ENCODE measurements around the gene BCAS1. TPM values are rescaled to one million over a fixed set of nuclear protein-coding genes. Genes with fewer than 3 reads are reported as not detected.
A peak's percentile ranks its signal among the peaks of the same experiment; 100 is the strongest.

The BCAS1 gene
- total and polyA plus RNA-seq, 2 donors from 2014 or later: 1.1 to 4.8 TPM

- intact Hi-C loops (cut with DNase I): no loop called here
- FAIRE-seq: no peak
- no peaks in the 10 kb centered on the region for H3K9me3 ChIP-seq (ENCODE audit: control insufficient read depth in 2 of 3, insufficient read depth in 1 of 3, low read length in 3 of 3)
- H3K27ac ChIP-seq (ENCODE audit: low read depth in 2 of 2, low read length in 2 of 2): no peak overlapping the region
- H3K4me3 ChIP-seq (ENCODE audit: low read length in 3 of 3): no peak overlapping the region
- H3K27me3 ChIP-seq (ENCODE audit: control insufficient read depth, insufficient read depth, low read length): no peaks in the 10 kb centered on the region
- no peak for DNase-seq
- peaks cover 2 to 4% (median 3%) of the 10 kb centered on the region in 3 donors for H3K4me1 ChIP-seq (ENCODE audit: control insufficient read depth in 2 of 3, insufficient read depth in 2 of 3, low read depth in 1 of 3, low read length in 3 of 3)
- no peak for TF ChIP-seq CTCF (IDR thresholded peaks at IDR 0.05; ENCODE audit: borderline replicate concordance, extremely low read depth, insufficient read depth)
- no peaks in the 10 kb centered on the region for H3K36me3 ChIP-seq (ENCODE audit: control insufficient read depth in 2 of 3, insufficient read depth in 3 of 3, low read length in 3 of 3)
- no peak overlapping the region for H3K9ac ChIP-seq (ENCODE audit: low read length in 3 of 3)
Measured at GRCh38 chr20:54063992-54064676, 6.3 kb downstream of the BCAS1 start.

- DNase-seq: no peak
- TF ChIP-seq CTCF (IDR thresholded peaks at IDR 0.05; ENCODE audit: borderline replicate concordance, extremely low read depth, insufficient read depth): no peak
- H3K27me3 ChIP-seq (ENCODE audit: control insufficient read depth, insufficient read depth, low read length): no peaks in the 10 kb centered on the region
- no peaks in the 10 kb centered on the region for H3K36me3 ChIP-seq (ENCODE audit: control insufficient read depth in 2 of 3, insufficient read depth in 3 of 3, low read length in 3 of 3)
- intact Hi-C loops (cut with DNase I): no loop called here
- no peak for FAIRE-seq
- H3K9ac ChIP-seq (ENCODE audit: low read length in 3 of 3): no peak overlapping the region
- no peak overlapping the region for H3K27ac ChIP-seq (ENCODE audit: low read depth in 2 of 2, low read length in 2 of 2)
- H3K4me1 ChIP-seq (ENCODE audit: control insufficient read depth in 2 of 3, insufficient read depth in 2 of 3, low read depth in 1 of 3, low read length in 3 of 3): peaks cover 2 to 4% (median 3%) of the 10 kb centered on the region in 3 donors
- H3K4me3 ChIP-seq (ENCODE audit: low read length in 3 of 3): no peak overlapping the region
- no peaks in the 10 kb centered on the region for H3K9me3 ChIP-seq (ENCODE audit: control insufficient read depth in 2 of 3, insufficient read depth in 1 of 3, low read length in 3 of 3)
Measured at GRCh38 chr20:54063580-54063979, 6.8 kb downstream of the BCAS1 start.

- Histone ChIP-seq H3K9ac (ENCODE audit: low read length in 3 of 3) (no peak overlapping the region), H3K4me1 (ENCODE audit: control insufficient read depth in 2 of 3, insufficient read depth in 2 of 3, low read depth in 1 of 3, low read length in 3 of 3) (peaks cover 2 to 4% (median 2%) of the 10 kb centered on the region in 3 donors), H3K27ac (ENCODE audit: low read depth in 2 of 2, low read length in 2 of 2) (no peak overlapping the region), H3K36me3 (ENCODE audit: control insufficient read depth in 2 of 3, insufficient read depth in 3 of 3, low read length in 3 of 3) (no peaks in the 10 kb centered on the region), H3K4me3 (ENCODE audit: low read length in 3 of 3) (no peak overlapping the region), H3K9me3 (ENCODE audit: control insufficient read depth in 2 of 3, insufficient read depth in 1 of 3, low read length in 3 of 3) (no peaks in the 10 kb centered on the region), H3K27me3 (ENCODE audit: control insufficient read depth, insufficient read depth, low read length) (no peaks in the 10 kb centered on the region)
- peak; percentile 65 for TF ChIP-seq CTCF (IDR thresholded peaks at IDR 0.05; ENCODE audit: borderline replicate concordance, extremely low read depth, insufficient read depth)
- FAIRE-seq: no peak
- DNase-seq: peak in 2 of 5 donors; percentile 68 to 74
- intact Hi-C loops (cut with DNase I): no loop called here
Measured at GRCh38 chr20:54062812-54063280, 7.5 kb downstream of the BCAS1 start.
